Panc1 (cell line): ENCODE results near the gene ZNF609. TPM values are rescaled to one million over a fixed set of nuclear protein-coding genes. Genes with fewer than 3 reads are reported as not detected.

Experiments
- ATAC-seq: fragments of 200-7000 bp; cut with Tn5 transposase; 2 replicates; pipeline ENCODE4 v1.9.1; 2020; ENCODE audit warnings: mild to moderate bottlenecking, moderate library complexity
- BruUV-seq: library from RNA; stranded (reverse); fragments of 400-500 nt; replicated peaks from 2 replicates; lab custom pipeline; 2021; lab: Mats Ljungman, UMichigan
- CTCF ChIA-PET: fragments of 300-600 bp; sonication (Branson Sonifier 250); formaldehyde crosslinking; loops from one replicate; lab custom pipeline; 2022; ENCODE audit warnings: antibody characterized with exemption; lab: Charles Lee
- POLR2A ChIA-PET: fragments of 300-600 bp; sonication (Branson Sonifier 250); formaldehyde crosslinking; loops from one replicate; lab custom pipeline; 2022; ENCODE audit warnings: antibody characterized with exemption; lab: Charles Lee
- DNase-seq: peaks from one replicate; pipeline ENCODE4 v3.0.0-alpha.2; 2010; ENCODE audit warnings: low read depth, low spot score
- H3K27ac ChIP-seq: 2 replicates; pipeline ENCODE4 v1.5.1; 2011; ENCODE audit warnings: mild to moderate bottlenecking, low read length, inconsistent platforms
- H3K27me3 ChIP-seq: fragments of 200-500 bp; sonication (Bioruptor generic); 2 replicates; pipeline ENCODE4 v1.6.0; 2014; ENCODE audit warnings: low read length, inconsistent platforms; ENCODE audit not compliant: control insufficient read depth, insufficient read depth
- H3K36me3 ChIP-seq: fragments of 200-500 bp; sonication (Bioruptor generic); 2 replicates; pipeline ENCODE4 v1.5.1; 2014; ENCODE audit warnings: inconsistent platforms, mild to moderate bottlenecking, low read length, moderate library complexity; ENCODE audit not compliant: control insufficient read depth, insufficient read depth
- H3K4me1 ChIP-seq: 2 replicates; pipeline ENCODE4 v1.5.1; 2011; ENCODE audit warnings: inconsistent platforms, mild to moderate bottlenecking, low read length, moderate library complexity; ENCODE audit not compliant: control insufficient read depth, insufficient read depth
- H3K4me3 ChIP-seq, 2 experiments: 2 replicates each; pipeline ENCODE4 v1.5.1; 2011 to 2012; ENCODE audit warnings: low read depth in 2 of 2, low read length in 2 of 2, mild to moderate bottlenecking in 2 of 2, inconsistent platforms in 1 of 2, moderate library complexity in 1 of 2
- H3K9me3 ChIP-seq: fragments of 200-500 bp; sonication (Bioruptor generic); 2 replicates; pipeline ENCODE4 v1.5.1; 2014; ENCODE audit warnings: low read depth, mild to moderate bottlenecking, inconsistent platforms, low read length, moderate library complexity; ENCODE audit not compliant: control insufficient read depth, insufficient read depth
- POLR2AphosphoS5 ChIP-seq: IDR thresholded peaks from 2 replicates; pipeline ENCODE4 v1.6.1; 2012; ENCODE audit warnings: mild to moderate bottlenecking, low read depth, low read length, moderate library complexity
- SIN3A ChIP-seq: IDR thresholded peaks from 2 replicates; pipeline ENCODE4 v1.6.1; 2012; ENCODE audit warnings: low read depth, mild to moderate bottlenecking, low read length, moderate library complexity, borderline replicate concordance; ENCODE audit not compliant: insufficient read depth
- TCF7L2 ChIP-seq: IDR thresholded peaks from 2 replicates; pipeline ENCODE4 v1.6.1; 2011; ENCODE audit warnings: mild to moderate bottlenecking, low read depth, low read length, inconsistent platforms
- in situ Hi-C: cut with HindIII; loops from 2 replicates; pipeline ENCODE4 v1.10.0; 2016; ENCODE audit warnings: low sequenced_read_pairs, low pct_unique_long_range_greater_than_20kb
- intact Hi-C: fragments of 100-400 bp; cut with micrococcal nuclease; formaldehyde crosslinking; loops from one replicate; pipeline ENCODE4 v1.10.0; 2022; ENCODE audit not compliant: unreplicated experiment
- total RNA-seq: library from RNA; stranded (reverse); gene quantifications from one replicate; pipeline ENCODE4 v1.2.1, GENCODE V29; 2021; ENCODE audit not compliant: unreplicated experiment
- TF ChIP-seq, protein P1 (sequence below), 2 experiments: IDR thresholded peaks; 2 replicates each; pipeline ENCODE4 v1.6.1; 2011 to 2012; ENCODE audit warnings: low read depth in 2 of 2, control low read depth in 1 of 2, low read length in 1 of 2, mild to moderate bottlenecking in 1 of 2, moderate library complexity in 1 of 2; ENCODE audit not compliant: insufficient read depth in 1 of 2
- TF ChIP-seq, protein P2 (sequence below): fragments of 450-650 bp; IDR thresholded peaks from 2 replicates; pipeline ENCODE4 v1.5.1; 2017; ENCODE audit warnings: mild to moderate bottlenecking

The ZNF609 gene
- total RNA-seq, 1 experiment from 2014 or later, result 47.2 TPM

DNA sequence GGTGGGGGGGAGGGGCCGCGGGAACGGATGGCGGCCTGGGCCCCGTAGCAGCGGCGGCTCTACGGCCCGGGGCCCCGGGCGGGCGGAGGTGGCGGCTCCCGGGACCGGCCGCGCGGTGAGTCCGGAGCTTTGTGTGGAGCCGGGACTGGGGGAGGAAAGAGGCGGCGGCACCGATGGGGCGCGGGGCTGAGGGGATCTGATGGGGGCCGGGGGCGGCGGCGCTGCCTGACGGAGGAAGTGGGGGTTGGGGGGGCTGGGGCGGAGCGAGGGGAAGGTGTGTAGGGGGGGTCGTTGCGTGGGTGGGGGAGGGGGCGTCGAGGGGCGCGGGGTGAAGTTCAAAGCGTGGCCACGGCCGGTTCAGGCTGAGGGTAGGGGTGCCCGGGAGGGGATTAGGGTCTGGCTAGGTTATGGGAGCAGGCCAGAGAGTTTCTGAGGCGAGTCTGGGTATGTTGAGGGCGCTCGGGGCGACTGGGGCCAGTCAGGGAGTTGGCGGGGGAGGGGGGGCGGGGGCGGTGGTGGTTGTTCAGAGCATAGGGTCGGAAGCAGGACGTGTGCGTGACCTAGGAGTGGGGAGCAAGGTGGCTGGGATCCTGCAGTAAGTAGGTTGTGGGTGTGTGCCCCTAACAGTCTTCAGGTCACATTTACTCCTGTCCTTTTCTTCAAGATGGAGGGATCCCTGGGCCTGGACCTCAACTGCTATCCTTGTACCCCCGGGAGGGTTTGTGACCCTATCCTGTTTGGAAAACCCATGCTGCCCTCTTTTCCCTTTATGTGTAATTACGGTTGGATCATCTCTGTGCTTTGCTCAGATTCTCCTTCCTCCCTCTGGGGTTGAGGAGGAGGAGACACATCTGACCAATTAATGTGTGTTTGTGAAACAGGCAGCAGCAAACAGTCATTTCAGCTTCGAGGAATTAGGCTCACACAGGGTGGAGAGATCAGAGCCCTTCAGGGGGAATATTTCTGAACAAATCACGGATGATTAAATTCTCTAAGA, 644 bp downstream of the ZNF609 start:
- H3K9me3 ChIP-seq, result no peaks in the 10 kb centered on the region
- no peaks in the 10 kb centered on the region; the same call in 1 of the 2 replicates for H3K36me3 ChIP-seq
- H3K4me1 ChIP-seq, result peaks cover 38% of the 10 kb centered on the region
- ChIA-PET POLR2A (interaction anchor here (0.6 kb wide), 2 partner anchors 51 to 167 kb away, joined by 3 to 12 read pairs; no protein-coding TSS in a partner anchor), CTCF (interaction anchor here (0.5 to 0.6 kb wide), 2 partner anchors 84 to 256 kb away, joined by 3 to 10 read pairs; no protein-coding TSS in a partner anchor)
- intact Hi-C loops (no loop called here), in situ Hi-C loops (no loop called here)
- DNase-seq (peak; percentile 24), ATAC-seq (peak; percentile 66)
- TF ChIP-seq TCF7L2 (no peak), SIN3A (no peak)
- TF ChIP-seq, protein P1, sequence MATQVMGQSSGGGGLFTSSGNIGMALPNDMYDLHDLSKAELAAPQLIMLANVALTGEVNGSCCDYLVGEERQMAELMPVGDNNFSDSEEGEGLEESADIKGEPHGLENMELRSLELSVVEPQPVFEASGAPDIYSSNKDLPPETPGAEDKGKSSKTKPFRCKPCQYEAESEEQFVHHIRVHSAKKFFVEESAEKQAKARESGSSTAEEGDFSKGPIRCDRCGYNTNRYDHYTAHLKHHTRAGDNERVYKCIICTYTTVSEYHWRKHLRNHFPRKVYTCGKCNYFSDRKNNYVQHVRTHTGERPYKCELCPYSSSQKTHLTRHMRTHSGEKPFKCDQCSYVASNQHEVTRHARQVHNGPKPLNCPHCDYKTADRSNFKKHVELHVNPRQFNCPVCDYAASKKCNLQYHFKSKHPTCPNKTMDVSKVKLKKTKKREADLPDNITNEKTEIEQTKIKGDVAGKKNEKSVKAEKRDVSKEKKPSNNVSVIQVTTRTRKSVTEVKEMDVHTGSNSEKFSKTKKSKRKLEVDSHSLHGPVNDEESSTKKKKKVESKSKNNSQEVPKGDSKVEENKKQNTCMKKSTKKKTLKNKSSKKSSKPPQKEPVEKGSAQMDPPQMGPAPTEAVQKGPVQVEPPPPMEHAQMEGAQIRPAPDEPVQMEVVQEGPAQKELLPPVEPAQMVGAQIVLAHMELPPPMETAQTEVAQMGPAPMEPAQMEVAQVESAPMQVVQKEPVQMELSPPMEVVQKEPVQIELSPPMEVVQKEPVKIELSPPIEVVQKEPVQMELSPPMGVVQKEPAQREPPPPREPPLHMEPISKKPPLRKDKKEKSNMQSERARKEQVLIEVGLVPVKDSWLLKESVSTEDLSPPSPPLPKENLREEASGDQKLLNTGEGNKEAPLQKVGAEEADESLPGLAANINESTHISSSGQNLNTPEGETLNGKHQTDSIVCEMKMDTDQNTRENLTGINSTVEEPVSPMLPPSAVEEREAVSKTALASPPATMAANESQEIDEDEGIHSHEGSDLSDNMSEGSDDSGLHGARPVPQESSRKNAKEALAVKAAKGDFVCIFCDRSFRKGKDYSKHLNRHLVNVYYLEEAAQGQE (IDR thresholded peaks at IDR 0.05; ENCODE audit: insufficient read depth in 1 of 2, low read depth in 2 of 2, low read length in 1 of 2), result no peak
- TF ChIP-seq, protein P2, sequence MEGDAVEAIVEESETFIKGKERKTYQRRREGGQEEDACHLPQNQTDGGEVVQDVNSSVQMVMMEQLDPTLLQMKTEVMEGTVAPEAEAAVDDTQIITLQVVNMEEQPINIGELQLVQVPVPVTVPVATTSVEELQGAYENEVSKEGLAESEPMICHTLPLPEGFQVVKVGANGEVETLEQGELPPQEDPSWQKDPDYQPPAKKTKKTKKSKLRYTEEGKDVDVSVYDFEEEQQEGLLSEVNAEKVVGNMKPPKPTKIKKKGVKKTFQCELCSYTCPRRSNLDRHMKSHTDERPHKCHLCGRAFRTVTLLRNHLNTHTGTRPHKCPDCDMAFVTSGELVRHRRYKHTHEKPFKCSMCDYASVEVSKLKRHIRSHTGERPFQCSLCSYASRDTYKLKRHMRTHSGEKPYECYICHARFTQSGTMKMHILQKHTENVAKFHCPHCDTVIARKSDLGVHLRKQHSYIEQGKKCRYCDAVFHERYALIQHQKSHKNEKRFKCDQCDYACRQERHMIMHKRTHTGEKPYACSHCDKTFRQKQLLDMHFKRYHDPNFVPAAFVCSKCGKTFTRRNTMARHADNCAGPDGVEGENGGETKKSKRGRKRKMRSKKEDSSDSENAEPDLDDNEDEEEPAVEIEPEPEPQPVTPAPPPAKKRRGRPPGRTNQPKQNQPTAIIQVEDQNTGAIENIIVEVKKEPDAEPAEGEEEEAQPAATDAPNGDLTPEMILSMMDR, result no peak
- H3K4me3 ChIP-seq, result peak overlapping the region; percentile 58 to 89
- H3K27ac ChIP-seq, result peak overlapping the region; percentile 89
- TSS peak; percentile 69 for BruUV-seq
- no peaks in the 10 kb centered on the region for H3K27me3 ChIP-seq

DNA sequence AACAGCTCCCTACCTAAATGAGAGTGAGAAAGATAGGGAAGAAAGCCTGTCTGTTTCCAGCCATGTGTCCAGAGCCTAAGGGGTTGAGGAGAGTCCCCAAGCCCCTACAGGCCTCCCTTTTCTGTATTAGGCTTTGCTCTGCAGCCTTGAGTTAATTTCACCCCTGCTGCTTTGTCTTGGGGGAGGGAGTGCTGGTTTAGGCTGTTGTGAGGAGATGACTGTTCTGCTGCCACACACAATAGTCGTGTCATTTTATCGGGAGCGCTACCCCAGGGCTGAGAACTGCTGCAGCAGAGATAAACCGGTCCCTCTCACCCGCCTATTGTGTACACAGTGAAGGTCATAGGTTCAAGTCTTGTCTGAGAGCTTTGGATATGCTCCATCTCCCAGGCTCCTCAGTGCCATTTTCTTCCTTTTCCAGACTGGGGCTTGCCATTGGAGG, 1.4 kb downstream of the ZNF609 start:
- Histone ChIP-seq H3K27ac (peak overlapping the region; percentile 89), H3K4me3 (peak overlapping the region; percentile 58 to 89), H3K9me3 (no peaks in the 10 kb centered on the region), H3K27me3 (no peaks in the 10 kb centered on the region), H3K4me1 (peaks cover 44% of the 10 kb centered on the region), H3K36me3 (no peaks in the 10 kb centered on the region; the same call in 1 of the 2 replicates)
- BruUV-seq, result no TSS peak
- CTCF ChIA-PET, result interaction anchor here (0.5 kb wide), 1 partner anchor 256 kb away, joined by 3 read pairs; no protein-coding TSS in a partner anchor
- POLR2A ChIA-PET, result interaction anchor here (0.6 to 0.7 kb wide), 3 partner anchors 52 to 166 kb away, joined by 3 to 12 read pairs (median 3); no protein-coding TSS in a partner anchor
- TF ChIP-seq, protein P1 (IDR thresholded peaks at IDR 0.05; ENCODE audit: insufficient read depth in 1 of 2, low read depth in 2 of 2, low read length in 1 of 2), result no peak
- no peak for TF ChIP-seq TCF7L2
- TF ChIP-seq, protein P2, result no peak
- no peak for TF ChIP-seq POLR2AphosphoS5
- TF ChIP-seq SIN3A, result no peak
- in situ Hi-C loops (no loop called here), intact Hi-C loops (no loop called here)
- DNase-seq (no peak), ATAC-seq (peak; percentile 11; the same call in 1 of the 2 replicates)
